ENCODE measurements around the gene FBXL3.
"Not testable (repeated sequence)": the region's sequence is repeated elsewhere in the genome, so short reads cannot be mapped to it uniquely, and the experiment has no call there.

Gene FBXL3

DNA sequence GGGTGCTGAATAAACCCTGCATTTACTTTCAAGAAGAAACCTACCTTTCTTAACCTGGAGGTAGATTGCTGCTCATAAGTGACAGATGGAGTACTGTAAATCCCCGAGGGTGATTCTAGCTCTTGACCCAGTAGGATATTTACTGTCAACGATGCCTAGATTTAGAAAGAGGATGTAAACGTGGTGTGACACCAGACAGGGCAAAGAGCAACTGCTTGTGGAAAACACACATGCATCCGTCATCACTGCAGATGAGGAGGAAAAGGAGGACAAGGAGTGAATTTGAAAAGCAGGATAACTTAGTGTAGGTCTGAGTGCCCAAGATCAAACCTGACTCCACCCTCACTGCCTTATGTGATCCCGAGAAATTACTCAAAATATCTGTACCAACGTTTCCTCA is 44.9 kb downstream of the FBXL3 start:
- DNase-seq: no peak

DNA sequence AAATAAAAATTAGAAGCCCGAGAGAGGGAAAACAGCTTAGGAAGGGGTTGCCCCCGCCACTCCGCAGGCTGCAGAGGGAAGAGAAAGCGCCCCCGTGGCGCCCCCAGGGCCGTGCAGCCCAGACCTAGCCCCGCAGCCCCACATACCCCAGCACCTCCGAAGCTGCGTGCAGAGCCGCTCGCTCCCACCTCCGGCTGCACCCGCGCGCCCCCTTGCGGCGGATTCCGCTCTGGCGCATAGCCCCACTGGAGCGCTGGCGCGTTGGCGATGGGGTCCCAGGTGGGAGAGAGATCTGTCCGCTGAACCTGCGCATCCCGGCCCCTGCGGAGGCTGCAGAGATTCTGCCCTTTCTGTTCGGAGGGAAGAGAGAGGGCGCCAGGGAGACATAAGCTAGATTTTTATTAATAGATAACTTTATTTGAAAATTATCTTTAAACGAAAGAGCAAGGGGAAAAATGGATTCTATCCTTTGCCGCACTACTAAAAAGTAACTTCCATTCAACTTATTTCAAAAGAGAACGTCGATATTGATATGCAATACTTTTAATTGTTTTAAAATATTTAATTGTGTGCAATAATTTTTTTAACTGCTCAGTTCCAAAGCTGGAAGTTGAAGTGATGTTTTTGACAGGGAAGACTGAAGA is 46.8 kb downstream of the FBXL3 start:
- DNase-seq: peak; percentile 75 to 93 (median 81)

DNA sequence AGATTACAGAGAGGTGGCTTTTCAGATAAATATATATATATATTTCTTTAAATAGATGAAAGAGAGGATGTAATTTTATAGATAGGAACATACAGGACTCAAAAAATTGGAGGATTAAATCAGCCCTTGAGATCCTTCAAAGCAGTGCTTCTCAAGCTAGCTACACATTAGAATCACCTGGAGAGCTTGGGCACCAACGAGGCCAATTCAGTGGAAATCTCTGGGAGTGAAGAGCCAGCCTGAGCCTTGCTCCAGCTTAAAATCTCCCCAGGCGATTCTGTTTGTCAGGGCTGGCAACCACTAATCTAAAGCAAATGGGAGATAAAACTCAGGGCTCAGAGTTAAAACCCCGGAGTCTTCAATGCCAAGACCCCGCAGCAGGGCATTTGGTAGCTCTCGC is 50.0 kb downstream of the FBXL3 start:
- DNase-seq: no peak

DNA sequence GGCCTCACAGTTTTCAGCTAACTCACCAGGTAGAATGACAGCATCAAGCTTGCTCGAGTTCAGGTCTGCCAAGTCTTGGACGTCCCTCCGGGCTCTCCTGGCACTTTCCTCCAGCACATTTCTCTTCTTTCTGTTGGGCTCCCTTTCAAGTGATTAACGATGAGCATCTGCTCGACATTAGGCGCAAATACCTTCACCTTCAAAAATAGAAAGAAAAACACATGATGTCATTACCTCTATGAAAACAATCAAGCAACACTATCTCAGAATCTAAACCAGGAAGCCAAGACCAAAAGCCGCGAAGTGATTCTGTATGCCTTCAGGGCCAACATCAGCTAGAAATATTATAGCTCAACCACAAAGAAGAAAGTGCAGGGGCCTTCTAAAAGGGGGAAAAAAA is 50.5 kb downstream of the FBXL3 start:
- DNase-seq: no peak

DNA sequence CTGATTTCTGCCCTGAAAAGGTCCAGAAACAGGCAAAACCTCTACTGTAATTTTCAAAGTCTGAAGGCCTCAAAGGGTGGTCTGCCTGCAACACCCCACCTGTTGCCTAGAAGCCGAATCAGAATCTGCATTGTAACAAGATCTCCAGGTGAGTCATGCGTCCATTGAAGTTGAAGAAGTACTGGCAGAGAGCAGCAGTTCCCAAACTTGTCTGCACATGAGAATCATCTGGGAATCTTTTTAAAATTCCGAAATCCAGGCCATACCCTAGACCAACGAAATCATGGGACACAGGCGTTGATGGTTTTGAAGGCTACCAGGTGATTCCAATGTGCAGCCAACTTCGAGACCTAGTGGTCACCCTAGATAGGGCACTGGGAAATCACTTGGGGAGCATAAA is 51.1 kb downstream of the FBXL3 start:
- no peak for DNase-seq

DNA sequence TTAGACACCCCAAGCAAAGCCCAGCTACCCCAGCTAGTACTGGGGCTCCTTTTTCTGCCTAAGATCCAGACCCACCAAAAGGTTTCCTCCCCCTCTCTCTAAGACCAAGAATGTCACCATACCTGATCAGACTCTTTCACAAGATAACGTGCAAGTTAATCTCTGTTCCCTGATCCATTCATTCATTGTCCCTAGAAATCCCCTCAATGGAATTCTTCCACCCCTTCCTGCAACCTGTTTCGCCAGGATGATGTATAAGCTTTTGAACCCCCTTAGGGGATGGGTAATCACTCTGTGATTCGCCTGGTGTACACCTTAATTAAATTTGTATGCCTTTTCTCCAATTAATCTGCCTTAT is 52.4 kb downstream of the FBXL3 start:
- DNase-seq: no peak

DNA sequence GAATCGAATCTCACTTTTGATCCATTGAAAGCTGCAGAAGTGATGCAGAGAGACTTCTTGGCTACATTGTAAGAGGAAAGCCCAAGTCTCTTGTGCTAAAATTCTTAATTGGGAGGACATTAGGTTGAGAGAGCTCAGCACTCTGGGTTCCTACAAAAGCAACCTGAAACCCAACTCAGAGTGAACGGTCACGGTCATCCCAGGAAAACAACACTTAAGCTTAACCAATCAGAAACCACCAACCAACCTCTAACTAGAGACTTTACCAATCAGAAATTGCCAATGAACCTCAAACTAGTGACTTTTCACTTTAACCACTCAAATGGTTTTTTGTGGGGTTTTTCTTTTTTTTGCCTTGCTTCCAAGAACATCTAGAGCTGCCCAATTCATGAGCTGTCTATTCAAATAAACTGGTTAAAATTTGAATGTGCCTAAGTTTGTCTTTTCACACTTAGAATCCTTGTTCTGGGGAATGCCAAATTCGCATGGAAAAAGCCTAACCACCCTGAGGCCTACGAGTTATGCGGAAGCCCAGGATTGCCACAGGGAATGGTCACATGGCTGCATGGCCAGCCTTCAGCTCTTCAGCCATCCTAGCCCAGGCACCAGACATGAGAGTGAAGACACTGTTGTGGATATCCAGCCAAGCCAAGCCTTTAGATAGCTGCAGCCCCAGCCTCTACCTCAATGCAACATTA is 52.9 kb downstream of the FBXL3 start:
- no peak for DNase-seq

DNA sequence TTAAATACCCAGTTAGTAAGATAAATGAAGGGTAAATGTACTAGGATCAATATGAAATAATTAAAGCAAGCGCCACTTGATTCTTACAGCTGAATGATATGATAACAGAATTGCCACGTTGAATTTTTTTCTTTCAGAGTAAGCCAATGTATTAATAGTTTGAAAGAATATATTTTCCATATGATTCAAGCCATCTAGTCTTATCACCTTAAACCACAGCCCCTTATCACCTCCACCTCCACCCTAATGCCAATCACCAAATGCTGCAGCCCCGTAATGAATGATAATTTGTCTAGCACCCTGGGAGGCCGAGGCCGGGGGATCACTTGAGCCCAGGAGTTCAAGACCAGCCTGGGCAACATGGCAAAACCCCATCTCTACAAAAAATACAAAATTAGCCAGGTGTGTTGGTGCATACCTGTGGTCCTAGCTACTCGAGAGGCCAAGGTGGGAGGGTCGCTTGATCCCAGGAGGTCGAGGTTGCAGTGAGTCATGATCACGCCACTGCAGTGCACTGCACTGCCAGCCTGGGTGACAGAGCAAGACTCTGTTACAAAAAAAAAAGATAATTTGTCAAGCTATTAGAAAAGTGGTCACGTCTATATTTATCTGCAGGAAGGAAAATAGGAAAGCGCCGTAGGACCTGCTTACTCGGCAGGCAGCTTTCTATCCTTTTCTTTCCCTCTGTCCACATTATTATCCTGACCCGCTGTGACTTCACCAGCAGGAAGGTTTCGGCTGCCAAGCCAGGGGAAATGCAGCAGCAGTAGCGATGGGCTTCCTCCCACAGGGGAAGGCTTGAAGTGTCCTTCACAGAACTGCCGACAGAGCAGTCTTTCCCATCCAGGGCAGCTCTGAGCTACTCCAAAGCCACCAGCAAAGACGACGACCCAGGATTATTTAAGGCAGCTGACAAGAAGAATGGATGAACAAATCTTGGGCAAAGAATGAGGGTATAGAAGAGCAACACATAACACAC is 54.8 kb downstream of the FBXL3 start:
- no peak for DNase-seq

DNA sequence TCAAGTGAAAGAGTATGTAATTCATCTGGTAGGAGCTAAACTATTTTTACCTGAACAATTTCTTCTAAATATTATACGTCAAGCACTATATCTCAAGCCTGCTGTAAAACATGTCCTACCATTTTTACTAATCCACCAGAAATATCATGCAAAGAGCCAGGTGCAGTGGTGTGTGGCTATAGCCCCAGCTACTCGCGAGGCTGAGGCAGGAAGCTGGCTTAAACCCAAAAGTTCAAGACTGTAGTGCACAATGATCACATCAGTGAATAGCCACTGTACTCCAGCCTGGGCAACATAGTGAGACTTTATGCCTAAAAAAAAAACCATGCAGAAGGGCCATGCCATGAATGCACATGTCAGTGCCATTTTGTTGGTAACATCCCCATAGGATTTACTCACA is 55.7 kb downstream of the FBXL3 start:
- DNase-seq: no peak

DNA sequence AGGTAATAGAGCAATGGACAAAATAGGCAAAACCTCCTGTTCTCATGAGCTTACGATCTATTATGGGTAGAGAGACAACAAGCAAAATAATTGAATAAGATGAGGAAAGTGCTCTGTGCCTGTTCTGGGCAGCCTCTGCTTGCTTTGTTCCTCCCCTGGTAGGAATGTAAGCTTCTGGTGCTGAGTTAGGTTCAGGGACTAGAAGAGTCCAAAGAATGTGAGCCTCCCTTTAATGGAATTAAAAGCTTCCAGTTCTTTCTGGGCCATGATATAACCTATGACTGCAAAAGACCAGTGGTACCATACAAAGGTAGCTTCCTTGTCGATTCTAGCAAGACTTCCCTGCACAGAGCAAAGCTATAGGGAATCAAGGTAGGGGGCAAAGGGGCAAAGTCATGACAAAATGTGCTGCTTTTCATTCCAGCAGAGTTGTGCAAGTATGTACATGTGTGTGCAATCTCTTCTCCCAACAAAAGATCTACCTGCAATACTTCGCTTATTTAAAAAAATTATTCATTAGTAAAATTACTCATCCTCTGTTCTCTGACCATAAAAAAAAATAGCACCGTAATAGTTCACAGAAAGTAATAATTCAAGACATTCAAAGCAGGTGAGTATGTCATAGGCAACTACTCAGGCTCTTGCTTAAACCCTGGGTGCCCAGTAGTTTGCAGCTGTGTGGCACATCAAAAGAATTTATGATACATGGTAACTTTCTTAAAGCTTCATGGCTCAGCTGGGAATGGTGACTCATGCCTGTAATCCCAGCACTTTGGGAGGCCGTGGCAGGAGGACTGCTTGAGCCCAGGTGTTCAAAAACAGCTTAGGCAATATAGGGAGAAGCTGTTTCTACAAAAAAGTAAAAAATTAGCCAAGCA is 57.2 kb downstream of the FBXL3 start:
- no peak for DNase-seq

DNA sequence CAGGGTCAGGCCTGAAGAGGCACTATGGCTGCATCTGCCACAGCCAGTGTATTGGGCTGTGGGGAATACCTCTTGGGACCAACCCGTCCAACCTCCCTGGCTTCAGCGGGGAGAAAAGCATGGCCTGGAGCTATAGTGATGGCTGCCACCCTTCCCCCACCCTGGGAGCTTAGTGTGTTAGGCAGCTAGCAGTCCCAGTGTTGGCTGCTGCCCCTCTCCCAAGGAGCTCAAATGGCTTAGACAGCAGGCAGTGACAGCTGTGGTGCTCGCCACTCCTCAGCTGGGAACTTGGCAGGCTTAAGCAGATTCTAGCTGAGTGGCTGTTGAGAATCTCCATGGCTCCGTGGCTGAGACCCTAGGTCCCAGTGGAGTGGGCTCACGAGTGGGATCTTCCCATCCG is 58.9 kb downstream of the FBXL3 start:
- DNase-seq: no peak

DNA sequence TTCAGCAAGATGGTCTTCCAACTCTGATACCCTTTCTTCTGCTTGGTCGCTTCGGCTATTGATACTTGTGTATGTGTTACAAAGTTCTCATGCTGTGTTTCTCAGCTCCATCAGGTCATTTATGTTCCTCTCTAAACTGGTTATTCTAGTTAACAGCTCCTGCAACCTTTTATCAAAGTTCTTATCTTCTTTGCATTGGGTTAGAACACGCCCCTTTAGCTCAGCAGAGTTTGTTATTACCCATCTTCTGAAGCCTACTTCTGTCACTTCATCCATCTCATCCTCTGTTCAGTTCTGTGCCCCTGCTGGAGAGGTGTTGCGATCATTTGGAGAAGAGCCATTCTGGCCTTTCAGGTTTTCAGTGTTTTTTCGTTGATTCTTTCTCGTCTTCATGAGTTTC is 59.9 kb downstream of the FBXL3 start:
- DNase-seq: no peak

DNA sequence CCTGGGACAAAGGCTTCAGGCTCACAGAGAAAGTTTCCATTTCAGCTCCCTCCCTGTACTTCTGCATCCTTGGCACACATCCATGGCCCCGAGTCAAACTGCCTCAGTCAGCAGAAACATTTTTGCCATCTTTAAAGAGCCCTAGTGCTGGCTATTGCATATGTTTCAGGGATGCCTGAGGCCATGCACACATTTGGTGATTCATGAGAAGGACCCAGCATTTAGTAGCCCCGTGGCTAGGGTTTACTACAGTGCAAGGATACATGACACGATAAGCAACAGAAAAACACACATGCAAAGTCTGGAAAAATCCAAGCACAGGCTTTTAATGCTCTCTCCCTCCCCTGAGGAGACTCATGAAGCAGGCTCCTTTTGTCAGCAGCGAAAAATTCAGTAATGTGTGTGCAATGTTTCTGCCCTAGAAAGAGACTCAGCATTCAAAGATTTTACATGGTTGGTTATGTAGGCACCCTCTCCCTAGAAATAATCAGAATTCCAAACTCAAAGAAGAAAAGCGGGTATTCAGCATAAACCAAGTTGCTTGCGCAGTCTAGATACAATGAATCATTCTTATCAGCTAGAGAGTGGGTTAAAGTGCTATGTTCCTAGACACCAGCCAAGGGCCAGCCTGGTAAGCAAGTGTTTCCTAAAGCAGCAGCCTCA is 61.1 kb downstream of the FBXL3 start:
- no peak for DNase-seq

DNA sequence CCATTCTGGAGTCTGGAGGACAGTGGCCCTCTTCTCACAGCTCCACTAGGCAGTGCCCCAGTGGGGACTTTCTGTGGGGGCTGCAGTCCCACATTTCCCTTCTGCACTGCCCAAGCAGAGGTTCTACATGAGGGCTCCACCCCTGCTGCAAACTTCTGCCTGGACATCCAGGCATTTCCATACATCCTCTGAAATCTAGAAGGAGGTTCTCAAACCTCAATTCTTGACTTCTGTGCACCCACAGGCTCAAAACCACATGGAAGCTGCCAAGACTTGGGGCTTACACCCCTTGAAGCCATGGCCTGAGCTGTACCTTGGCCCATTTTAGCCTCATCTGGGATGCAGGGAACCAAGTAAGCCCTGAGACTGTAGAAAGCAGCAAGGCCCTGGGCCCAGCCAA is 67.2 kb downstream of the FBXL3 start:
- not testable (repeated sequence) for DNase-seq

DNA sequence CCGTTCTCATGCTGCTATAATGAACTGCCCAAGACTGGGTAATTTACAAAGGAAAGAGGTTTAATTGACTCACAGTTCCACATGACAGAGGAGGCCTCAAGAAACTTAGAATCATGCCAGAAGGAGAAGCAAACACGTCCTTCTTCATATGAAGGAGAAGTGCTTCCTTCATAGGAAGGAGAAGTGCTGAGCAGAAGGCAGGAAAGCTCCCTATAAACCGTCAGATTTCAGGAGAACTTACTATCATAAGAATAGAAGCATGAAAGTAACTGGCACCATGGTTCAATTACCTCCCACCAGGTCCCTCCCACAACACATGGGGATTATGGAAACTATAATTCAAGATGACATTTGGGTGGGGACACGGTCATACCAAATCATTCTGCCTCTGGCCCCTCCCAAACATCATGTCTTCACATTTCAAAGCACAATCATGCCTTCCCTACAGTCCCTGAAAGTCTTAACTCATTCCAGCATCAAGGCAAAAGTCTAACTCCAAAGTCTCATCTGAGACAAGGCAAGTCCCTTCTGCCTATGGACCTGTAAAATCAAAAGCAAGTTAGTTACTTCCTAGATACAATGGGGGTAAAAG is 68.0 kb downstream of the FBXL3 start:
- no peak for DNase-seq

DNA sequence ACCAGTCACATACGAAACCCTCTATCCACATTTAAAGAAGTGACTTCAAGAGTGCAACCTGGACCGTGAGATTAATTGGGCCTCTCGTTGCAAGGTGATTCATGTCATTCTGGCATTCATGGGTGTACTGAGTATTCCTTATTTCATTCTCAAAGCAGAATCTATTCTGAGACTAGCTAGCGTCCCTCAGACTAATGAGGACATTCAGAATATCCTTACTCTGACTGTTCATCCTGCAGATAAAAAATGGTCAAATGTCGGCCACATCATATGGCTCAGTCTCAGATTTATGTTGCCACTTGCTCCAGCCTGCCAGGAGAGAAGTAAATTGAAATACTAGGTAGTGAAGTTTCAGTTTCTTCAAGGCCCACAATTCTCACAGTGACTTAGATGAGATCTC is 71.3 kb downstream of the FBXL3 start:
- DNase-seq: no peak

All from activated CD4-positive, CD25-positive, alpha-beta regulatory T cell (primary cell).